MM.1S (cell line): ENCODE results near the gene MROH7.

Experiments
- DNase-seq: peaks from one replicate; pipeline ENCODE4 v3.0.0-alpha.2; 2015
- H2AFZ ChIP-seq: fragments of 300-600 bp; sonication (generic); 2 replicates; pipeline ENCODE4 v1.6.0; 2016; ENCODE audit warnings: antibody characterized with exemption, low read length
- H3F3A ChIP-seq: fragments of 300-600 bp; sonication (generic); 2 replicates; pipeline ENCODE4 v1.6.1; 2016; ENCODE audit warnings: mild to moderate bottlenecking, antibody characterized with exemption, low read length, moderate library complexity, mixed read lengths; ENCODE audit not compliant: insufficient read depth
- H3K27ac ChIP-seq: fragments of 300-600 bp; sonication (generic); 2 replicates; pipeline ENCODE4 v1.5.1; 2016; ENCODE audit warnings: mild to moderate bottlenecking, low read length
- H3K27me3 ChIP-seq: fragments of 300-600 bp; sonication (generic); replicated peaks from 2 replicates; pipeline ENCODE4 v1.6.0; 2016; ENCODE audit warnings: low read length; ENCODE audit not compliant: insufficient read depth
- H3K36me3 ChIP-seq: fragments of 300-600 bp; sonication (generic); replicated peaks from 2 replicates; pipeline ENCODE4 v1.6.1; 2016; ENCODE audit warnings: mild to moderate bottlenecking, low read length, mixed read lengths; ENCODE audit not compliant: insufficient read depth
- H3K4me1 ChIP-seq: fragments of 300-600 bp; sonication (generic); 2 replicates; pipeline ENCODE4 v1.6.1; 2016; ENCODE audit warnings: low read length, mixed read lengths
- H3K4me2 ChIP-seq: fragments of 300-600 bp; sonication (generic); 2 replicates; pipeline ENCODE4 v1.6.0; 2016; ENCODE audit warnings: low read depth, low read length
- H3K4me3 ChIP-seq: fragments of 300-600 bp; sonication (generic); 2 replicates; pipeline ENCODE4 v1.5.1; 2016; ENCODE audit warnings: low read length, mixed read lengths
- H3K79me2 ChIP-seq: fragments of 300-600 bp; sonication (generic); 2 replicates; pipeline ENCODE4 v1.6.1; 2016; ENCODE audit warnings: mixed run types, low read length, mixed read lengths
- H3K9ac ChIP-seq: fragments of 300-600 bp; sonication (generic); 2 replicates; pipeline ENCODE4 v1.6.1; 2016; ENCODE audit warnings: low read length, mixed read lengths
- H3K9me2 ChIP-seq: fragments of 300-600 bp; sonication (generic); replicated peaks from 2 replicates; pipeline ENCODE4 v1.6.1; 2016; ENCODE audit warnings: mild to moderate bottlenecking, low read length, mixed read lengths; ENCODE audit not compliant: insufficient read depth
- H3K9me3 ChIP-seq: fragments of 300-600 bp; sonication (generic); replicated peaks from 2 replicates; pipeline ENCODE4 v1.6.1; 2016; ENCODE audit warnings: mild to moderate bottlenecking, low read length, mixed read lengths; ENCODE audit not compliant: insufficient read depth
- H4K20me1 ChIP-seq: fragments of 300-600 bp; sonication (generic); 2 replicates; pipeline ENCODE4 v1.6.1; 2016; ENCODE audit warnings: mild to moderate bottlenecking, low read length, moderate library complexity, mixed read lengths; ENCODE audit not compliant: insufficient read depth
- CTCF ChIP-seq: fragments of 300-600 bp; sonication (generic); IDR thresholded peaks from 2 replicates; pipeline ENCODE4 v1.5.1; 2016; ENCODE audit warnings: antibody characterized with exemption, low read length, mixed read lengths
- EZH2 ChIP-seq: fragments of 300-600 bp; sonication (generic); optimal IDR thresholded peaks from 2 replicates; pipeline ENCODE3; 2017; ENCODE audit warnings: low read depth, mild to moderate bottlenecking, antibody characterized with exemption, low read length, mixed read lengths
- EZH2phosphoT487 ChIP-seq: fragments of 300-600 bp; sonication (generic); IDR thresholded peaks from 2 replicates; pipeline ENCODE4 v1.6.1; 2018; ENCODE audit warnings: antibody characterized with exemption, low read length

Gene MROH7

GRCh38 chr1:54665852-54666251 is 24.3 kb downstream of the MROH7 start:
- no peak for TF ChIP-seq CTCF
- TF ChIP-seq EZH2, result no peak
- no peak for TF ChIP-seq EZH2phosphoT487
- H2AFZ ChIP-seq, result no peak overlapping the region
- H3K27ac ChIP-seq, result no peak overlapping the region
- no peaks in the 10 kb centered on the region for H3K27me3 ChIP-seq
- no peaks in the 10 kb centered on the region for H3F3A ChIP-seq
- no peak overlapping the region for H3K4me2 ChIP-seq
- no peak for DNase-seq
- no peaks in the 10 kb centered on the region for H3K36me3 ChIP-seq
- peaks cover 7% of the 10 kb centered on the region for H3K4me1 ChIP-seq
- no peaks in the 10 kb centered on the region for H3K79me2 ChIP-seq
- no peak overlapping the region for H3K9ac ChIP-seq
- H3K9me2 ChIP-seq, result no peaks in the 10 kb centered on the region
- H3K9me3 ChIP-seq, result no peaks in the 10 kb centered on the region
- no peaks in the 10 kb centered on the region for H4K20me1 ChIP-seq
- H3K4me3 ChIP-seq, result no peak overlapping the region

- no peak overlapping the region for H2AFZ ChIP-seq
- no peak for DNase-seq
- no peaks in the 10 kb centered on the region for H3K36me3 ChIP-seq
- H3K27me3 ChIP-seq, result no peaks in the 10 kb centered on the region
- H3K4me3 ChIP-seq, result no peak overlapping the region
- H3K79me2 ChIP-seq, result no peaks in the 10 kb centered on the region
- H3K4me1 ChIP-seq, result peaks cover 7% of the 10 kb centered on the region
- TF ChIP-seq CTCF (no peak), EZH2 (no peak), EZH2phosphoT487 (no peak)
- H3K27ac ChIP-seq, result no peak overlapping the region
- H3K9me2 ChIP-seq, result no peaks in the 10 kb centered on the region
- no peak overlapping the region for H3K9ac ChIP-seq
- H3K9me3 ChIP-seq, result no peaks in the 10 kb centered on the region
- H4K20me1 ChIP-seq, result no peaks in the 10 kb centered on the region
- H3K4me2 ChIP-seq, result no peak overlapping the region
- H3F3A ChIP-seq, result no peaks in the 10 kb centered on the region
Observed at GRCh38 chr1:54666333-54666732, 24.7 kb downstream of the MROH7 start.

GRCh38 chr1:54667797-54668196 is 26.2 kb downstream of the MROH7 start:
- Histone ChIP-seq H2AFZ (no peak overlapping the region), H3K4me3 (no peak overlapping the region), H3F3A (no peaks in the 10 kb centered on the region), H3K4me2 (no peak overlapping the region), H3K9me3 (no peaks in the 10 kb centered on the region), H3K9ac (no peak overlapping the region), H3K27me3 (no peaks in the 10 kb centered on the region), H3K27ac (no peak overlapping the region), H3K4me1 (peaks cover 3% of the 10 kb centered on the region; the same call in 1 of the 2 replicates), H3K36me3 (no peaks in the 10 kb centered on the region), H3K79me2 (no peaks in the 10 kb centered on the region), H4K20me1 (no peaks in the 10 kb centered on the region), H3K9me2 (no peaks in the 10 kb centered on the region)
- DNase-seq, result no peak
- no peak for TF ChIP-seq CTCF
- TF ChIP-seq EZH2, result no peak
- TF ChIP-seq EZH2phosphoT487, result no peak
